DOHH2 (cell line): ENCODE measurements around the gene PRRT1.
A peak's percentile ranks its signal among the peaks of the same experiment; 100 is the strongest.

Experiments used
- H3F3A ChIP-seq: fragments of 200-600 bp; sonication (generic), shearing (Covaris generic); 2 replicates; pipeline ENCODE4 v1.6.0; 2016; ENCODE audit warnings: antibody characterized with exemption, mild to moderate bottlenecking; ENCODE audit not compliant: control insufficient read depth, insufficient read depth
- H3K27ac ChIP-seq: fragments of 200-600 bp; sonication (generic); 2 replicates; pipeline ENCODE4 v1.5.1; 2014; ENCODE audit warnings: low read depth, mild to moderate bottlenecking, low read length, moderate library complexity
- H3K27me3 ChIP-seq: fragments of 200-600 bp; sonication (generic); 2 replicates; pipeline ENCODE4 v1.6.1; 2014; ENCODE audit warnings: mild to moderate bottlenecking, low read length, mixed read lengths; ENCODE audit not compliant: control insufficient read depth
- H3K36me3 ChIP-seq: fragments of 200-600 bp; sonication (generic); 2 replicates; pipeline ENCODE4 v1.6.1; 2014; ENCODE audit warnings: mild to moderate bottlenecking, low read length, moderate library complexity, mixed read lengths; ENCODE audit not compliant: control insufficient read depth
- H3K4me1 ChIP-seq: fragments of 200-600 bp; sonication (generic); 2 replicates; pipeline ENCODE4 v1.6.1; 2014; ENCODE audit warnings: mild to moderate bottlenecking, low read length, mixed read lengths; ENCODE audit not compliant: control insufficient read depth
- H3K4me2 ChIP-seq: fragments of 200-600 bp; sonication (generic); 2 replicates; pipeline ENCODE4 v1.6.0; 2014; ENCODE audit warnings: mild to moderate bottlenecking, low read length, moderate library complexity
- H3K4me3 ChIP-seq: fragments of 200-600 bp; sonication (generic); 2 replicates; pipeline ENCODE4 v1.5.1; 2014; ENCODE audit warnings: mild to moderate bottlenecking, low read length, mixed read lengths
- H3K79me2 ChIP-seq: fragments of 200-600 bp; sonication (generic); 2 replicates; pipeline ENCODE4 v1.6.1; 2014; ENCODE audit warnings: mild to moderate bottlenecking, low read length, mixed read lengths; ENCODE audit not compliant: control insufficient read depth
- H3K9me2 ChIP-seq: fragments of 200-600 bp; sonication (generic); replicated peaks from 2 replicates; pipeline ENCODE4 v1.6.1; 2014; ENCODE audit warnings: mild to moderate bottlenecking, low read length, mixed read lengths; ENCODE audit not compliant: control insufficient read depth
- H3K9me3 ChIP-seq: fragments of 200-600 bp; sonication (generic); 2 replicates; pipeline ENCODE4 v1.6.1; 2014; ENCODE audit warnings: antibody characterized with exemption, low read length, mixed read lengths; ENCODE audit not compliant: control insufficient read depth, insufficient read depth
- H4K20me1 ChIP-seq: fragments of 200-600 bp; sonication (generic); 2 replicates; pipeline ENCODE4 v1.6.0; 2014; ENCODE audit warnings: low read depth, mild to moderate bottlenecking, antibody characterized with exemption, low read length, moderate library complexity; ENCODE audit not compliant: control insufficient read depth, insufficient read depth
- EZH2phosphoT487 ChIP-seq: fragments of 200-600 bp; sonication (generic); IDR thresholded peaks from 2 replicates; pipeline ENCODE4 v1.6.1; 2017; ENCODE audit warnings: borderline replicate concordance, mild to moderate bottlenecking, antibody characterized with exemption, low read length, moderate library complexity, mixed read lengths
- TF ChIP-seq, protein P1 (sequence below): fragments of 200-600 bp; sonication (generic); IDR thresholded peaks from one replicate; pipeline ENCODE4 v1.5.1; 2014; ENCODE audit warnings: antibody characterized with exemption, mild to moderate bottlenecking, low read depth, low read length; ENCODE audit not compliant: poor library complexity, severe bottlenecking

Gene PRRT1

DNA sequence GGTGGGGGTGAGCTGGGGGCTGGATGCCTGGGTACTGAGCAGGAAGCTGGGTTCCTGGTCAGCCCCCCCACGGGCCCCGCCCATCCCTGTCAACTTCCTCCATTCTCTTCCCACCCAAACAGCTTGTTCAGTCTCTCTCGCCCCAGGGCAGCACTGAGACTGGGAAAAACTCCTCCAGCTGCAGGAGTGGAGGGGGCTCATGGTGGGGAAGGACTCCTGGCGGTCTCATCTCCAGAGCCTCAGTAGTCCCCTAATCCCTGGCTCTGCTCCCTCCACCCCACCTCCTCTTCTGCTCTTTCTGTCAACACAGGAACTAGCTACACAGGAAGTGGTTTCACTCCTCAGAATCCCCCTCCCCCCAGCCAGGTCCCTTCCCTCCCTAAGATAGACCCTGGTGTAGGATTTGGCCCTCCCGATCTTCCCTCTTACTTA is 40.9 kb upstream of the PRRT1 start, which contains the start of gene GPSM3:
GPSM3 (minus strand) TSS at position 36 of the 432 bp plus-strand sequence. CDS start 130 bp downstream, outside the sequence.
- no peaks in the 10 kb centered on the region for H3K9me2 ChIP-seq
- H4K20me1 ChIP-seq, result no peaks in the 10 kb centered on the region
- peaks cover 54% of the 10 kb centered on the region for H3K79me2 ChIP-seq
- H3K27ac ChIP-seq, result peak within 1 kb of the TSS; percentile 90
- peak within 1 kb of the TSS; percentile 100 for H3K4me2 ChIP-seq
- H3K4me3 ChIP-seq, result peak within 1 kb of the TSS; percentile 83
- peaks cover 34% of the 10 kb centered on the region for H3K36me3 ChIP-seq
- H3F3A ChIP-seq, result peaks cover 24% of the 10 kb centered on the region
- TF ChIP-seq, protein P1, sequence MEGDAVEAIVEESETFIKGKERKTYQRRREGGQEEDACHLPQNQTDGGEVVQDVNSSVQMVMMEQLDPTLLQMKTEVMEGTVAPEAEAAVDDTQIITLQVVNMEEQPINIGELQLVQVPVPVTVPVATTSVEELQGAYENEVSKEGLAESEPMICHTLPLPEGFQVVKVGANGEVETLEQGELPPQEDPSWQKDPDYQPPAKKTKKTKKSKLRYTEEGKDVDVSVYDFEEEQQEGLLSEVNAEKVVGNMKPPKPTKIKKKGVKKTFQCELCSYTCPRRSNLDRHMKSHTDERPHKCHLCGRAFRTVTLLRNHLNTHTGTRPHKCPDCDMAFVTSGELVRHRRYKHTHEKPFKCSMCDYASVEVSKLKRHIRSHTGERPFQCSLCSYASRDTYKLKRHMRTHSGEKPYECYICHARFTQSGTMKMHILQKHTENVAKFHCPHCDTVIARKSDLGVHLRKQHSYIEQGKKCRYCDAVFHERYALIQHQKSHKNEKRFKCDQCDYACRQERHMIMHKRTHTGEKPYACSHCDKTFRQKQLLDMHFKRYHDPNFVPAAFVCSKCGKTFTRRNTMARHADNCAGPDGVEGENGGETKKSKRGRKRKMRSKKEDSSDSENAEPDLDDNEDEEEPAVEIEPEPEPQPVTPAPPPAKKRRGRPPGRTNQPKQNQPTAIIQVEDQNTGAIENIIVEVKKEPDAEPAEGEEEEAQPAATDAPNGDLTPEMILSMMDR, result no peak
- TF ChIP-seq EZH2phosphoT487, result no peak
- no peaks in the 10 kb centered on the region for H3K9me3 ChIP-seq
- no peaks in the 10 kb centered on the region for H3K27me3 ChIP-seq
- peaks cover 75% of the 10 kb centered on the region for H3K4me1 ChIP-seq

DNA sequence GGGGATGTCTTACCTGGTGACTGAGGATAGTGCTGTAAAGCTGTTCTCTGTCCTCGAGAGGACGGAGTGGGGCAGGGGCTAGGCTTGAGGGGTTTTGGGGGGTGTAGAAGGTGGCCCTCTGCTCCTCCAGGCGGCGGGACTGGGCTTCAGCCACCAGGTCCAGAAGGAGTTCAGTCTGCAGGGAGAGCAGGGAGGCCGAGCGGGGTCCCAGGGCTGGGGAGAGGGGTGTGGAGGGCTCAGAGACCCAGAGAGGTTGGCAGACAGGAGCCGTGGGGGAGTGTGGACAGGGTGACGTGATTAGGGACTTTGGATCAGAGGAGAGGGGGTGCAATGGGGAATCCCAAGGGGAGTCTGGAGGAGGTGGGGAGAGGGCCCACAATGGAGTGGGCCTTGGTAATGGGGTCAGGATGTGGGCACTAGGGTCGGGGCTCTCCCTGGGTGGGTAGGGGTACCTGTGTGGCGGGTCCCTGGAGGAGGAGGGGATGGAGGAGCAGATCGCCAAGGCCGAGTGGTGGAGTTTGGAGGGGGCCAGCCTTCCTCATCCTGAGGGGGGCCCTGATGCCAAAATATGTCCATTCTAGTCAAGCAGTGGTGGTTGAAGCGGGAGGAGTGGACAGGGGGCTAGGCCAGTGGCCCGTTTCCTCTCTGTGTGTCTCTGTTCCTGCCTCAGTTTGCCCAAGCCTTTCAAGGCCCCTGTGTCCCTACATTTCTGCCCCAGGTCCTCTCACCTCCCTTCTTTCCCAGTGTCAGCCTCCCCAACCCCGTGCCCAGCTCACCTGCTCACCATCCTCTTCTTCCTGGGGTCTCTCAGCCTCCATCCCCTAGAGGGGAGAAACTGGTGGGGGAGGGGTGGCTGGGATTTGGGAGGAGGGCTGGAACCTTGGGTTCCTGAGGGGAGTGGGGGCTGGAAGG is 40.2 kb upstream of the PRRT1 start:
- H3F3A ChIP-seq, result peaks cover 18% of the 10 kb centered on the region
- H3K4me3 ChIP-seq, result peak overlapping the region; percentile 83
- peaks cover 41% of the 10 kb centered on the region for H3K36me3 ChIP-seq
- peaks cover 57% of the 10 kb centered on the region for H3K79me2 ChIP-seq
- H3K9me2 ChIP-seq, result no peaks in the 10 kb centered on the region
- no peaks in the 10 kb centered on the region for H3K9me3 ChIP-seq
- peak overlapping the region; percentile 100 for H3K4me2 ChIP-seq
- no peaks in the 10 kb centered on the region for H4K20me1 ChIP-seq
- no peak for TF ChIP-seq EZH2phosphoT487
- TF ChIP-seq, protein P1, result no peak
- peaks cover 75% of the 10 kb centered on the region for H3K4me1 ChIP-seq
- no peaks in the 10 kb centered on the region for H3K27me3 ChIP-seq
- H3K27ac ChIP-seq, result peak overlapping the region; percentile 90

DNA sequence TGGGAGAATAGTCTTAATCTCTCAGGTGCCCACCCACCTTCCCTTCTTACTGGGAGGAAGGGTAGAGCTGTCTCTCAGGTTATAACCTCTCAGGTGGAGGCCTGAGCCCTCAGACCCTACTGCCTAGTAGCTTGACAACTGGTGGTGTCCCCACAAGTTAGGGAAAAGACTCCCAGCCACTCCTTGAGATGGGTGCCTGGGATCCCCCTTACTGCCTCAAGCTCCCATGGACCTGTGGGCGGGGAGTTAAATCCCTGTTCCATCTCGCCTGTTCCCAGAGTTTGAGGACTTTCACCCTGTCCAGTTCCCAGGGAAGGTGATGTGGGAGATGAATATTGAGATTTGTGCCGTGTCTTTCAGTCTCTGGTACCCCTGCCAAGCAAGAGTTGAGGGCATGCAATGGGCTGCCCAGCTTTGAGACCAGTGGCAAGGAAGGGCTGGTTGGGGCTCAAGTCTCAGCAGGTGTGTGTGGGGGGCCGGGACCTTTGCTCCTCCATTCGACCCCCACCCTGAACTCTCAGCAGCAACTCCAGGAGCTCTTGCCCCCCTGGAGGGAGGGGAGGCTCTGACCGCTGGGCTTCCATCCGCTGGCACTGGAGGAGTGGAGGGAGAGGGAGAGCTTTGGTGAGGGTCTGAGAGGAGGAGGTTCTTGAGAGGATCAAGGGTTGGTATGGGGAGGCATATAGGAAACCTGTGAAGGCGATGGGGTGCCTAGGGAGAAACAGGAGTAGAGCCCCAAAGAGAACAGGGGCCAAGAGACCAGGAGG is 39.4 kb upstream of the PRRT1 start:
- Histone ChIP-seq H3K4me1 (peaks cover 75% of the 10 kb centered on the region), H3K27ac (peak overlapping the region; percentile 90), H3K4me2 (peak overlapping the region; percentile 100), H3F3A (peaks cover 18% of the 10 kb centered on the region), H3K36me3 (peaks cover 48% of the 10 kb centered on the region), H3K4me3 (peak overlapping the region; percentile 83), H3K9me2 (no peaks in the 10 kb centered on the region), H3K27me3 (no peaks in the 10 kb centered on the region), H3K9me3 (no peaks in the 10 kb centered on the region), H3K79me2 (peaks cover 57% of the 10 kb centered on the region), H4K20me1 (no peaks in the 10 kb centered on the region)
- no peak for TF ChIP-seq EZH2phosphoT487
